HG02981 (cell line): ENCODE measurements around the gene KLF1.
A peak's percentile ranks its signal among the peaks of the same experiment; 100 is the strongest.
"Not testable (repeated sequence)": the region's sequence is repeated elsewhere in the genome, so short reads cannot be mapped to it uniquely, and the experiment has no call there.

Source experiments
- ATAC-seq: cut with Tn5 transposase; IDR thresholded peaks from one replicate; pipeline ENCODE4 v1.9.1; 2021; ENCODE audit warnings: mild to moderate bottlenecking, moderate library complexity; ENCODE audit not compliant: unreplicated experiment

Gene KLF1

DNA sequence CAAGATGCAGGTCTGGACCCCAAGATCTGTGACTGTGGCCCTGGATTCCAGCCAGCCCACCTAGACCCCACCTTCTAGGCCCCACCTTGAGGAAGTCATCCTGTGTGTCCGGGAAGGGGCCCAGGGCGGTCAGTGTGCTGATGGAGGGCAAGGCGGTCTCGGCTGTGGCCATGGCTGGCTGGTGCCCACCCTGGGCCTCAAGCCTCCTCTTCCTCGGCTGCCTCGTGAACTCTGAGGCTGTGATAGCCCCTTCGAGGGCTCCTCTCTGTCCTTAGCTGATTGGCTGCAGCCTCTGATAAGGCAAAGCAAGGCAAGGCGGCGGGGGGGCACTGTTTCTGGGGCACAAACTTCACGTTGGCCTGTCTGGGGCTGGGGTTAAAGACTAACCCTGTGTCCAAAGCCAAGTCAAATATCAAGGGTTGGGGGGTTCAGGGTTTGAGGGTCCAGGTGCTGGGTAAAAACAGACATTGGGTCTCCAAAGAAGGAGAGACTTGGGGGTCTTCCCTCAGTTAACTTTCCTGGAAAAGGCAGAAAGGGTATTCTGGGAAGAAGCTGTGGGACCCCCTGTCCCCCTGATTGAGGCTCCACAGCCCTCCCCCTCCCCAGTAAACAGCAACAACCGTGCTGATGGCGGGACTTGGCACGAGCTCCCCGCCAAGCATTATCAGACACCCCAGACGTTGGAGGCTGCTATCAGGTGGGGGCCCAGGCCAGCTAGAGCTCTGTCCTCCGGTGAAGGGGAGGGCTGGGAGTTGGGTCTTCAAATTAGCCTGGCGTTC, at the start of gene KLF1:
KLF1 (minus strand) TSS at position 233 of the 779 bp plus-strand sequence; CDS start at position 172, 61 bp downstream.
- no peak for ATAC-seq

DNA sequence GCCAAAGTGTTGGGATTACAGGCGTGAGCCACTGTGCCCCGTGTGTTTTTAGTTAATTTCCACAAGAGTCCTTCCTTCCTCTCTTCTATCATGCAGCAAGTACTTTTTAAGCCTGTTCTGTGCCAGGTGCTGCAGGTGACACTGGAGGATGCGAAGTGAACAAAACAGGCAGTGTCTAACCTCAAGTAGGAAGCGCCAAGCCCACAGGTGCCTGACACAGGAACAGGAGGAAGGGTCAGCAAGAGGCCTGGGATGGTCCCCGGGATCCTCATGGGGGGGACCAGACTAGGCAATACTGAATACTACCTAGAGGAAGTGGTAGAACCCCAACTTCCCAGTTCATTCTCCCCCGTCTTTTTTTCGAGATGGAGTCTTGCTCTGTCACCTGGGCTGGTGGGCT, 49.6 kb upstream of the KLF1 start:
- no peak for ATAC-seq

DNA sequence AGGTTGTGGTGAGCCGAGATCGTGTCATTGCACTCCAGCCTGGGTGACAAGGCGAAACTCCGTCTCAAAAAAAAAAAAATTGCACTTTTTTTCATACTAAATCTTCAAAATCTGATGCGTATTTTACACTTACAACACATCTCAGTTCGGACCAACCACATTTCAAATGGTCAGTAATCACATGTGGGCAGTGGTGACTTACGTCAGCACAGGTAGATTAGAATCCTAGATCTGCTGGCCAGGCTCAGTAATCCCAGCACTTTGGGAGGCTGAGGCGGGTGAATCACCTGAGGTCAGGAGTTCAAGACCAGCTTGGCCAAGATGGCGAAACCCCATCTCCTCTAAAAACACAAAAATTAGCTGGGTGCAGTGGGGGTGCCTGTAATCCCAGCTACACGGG, 48.1 kb upstream of the KLF1 start:
- ATAC-seq = no peak

DNA sequence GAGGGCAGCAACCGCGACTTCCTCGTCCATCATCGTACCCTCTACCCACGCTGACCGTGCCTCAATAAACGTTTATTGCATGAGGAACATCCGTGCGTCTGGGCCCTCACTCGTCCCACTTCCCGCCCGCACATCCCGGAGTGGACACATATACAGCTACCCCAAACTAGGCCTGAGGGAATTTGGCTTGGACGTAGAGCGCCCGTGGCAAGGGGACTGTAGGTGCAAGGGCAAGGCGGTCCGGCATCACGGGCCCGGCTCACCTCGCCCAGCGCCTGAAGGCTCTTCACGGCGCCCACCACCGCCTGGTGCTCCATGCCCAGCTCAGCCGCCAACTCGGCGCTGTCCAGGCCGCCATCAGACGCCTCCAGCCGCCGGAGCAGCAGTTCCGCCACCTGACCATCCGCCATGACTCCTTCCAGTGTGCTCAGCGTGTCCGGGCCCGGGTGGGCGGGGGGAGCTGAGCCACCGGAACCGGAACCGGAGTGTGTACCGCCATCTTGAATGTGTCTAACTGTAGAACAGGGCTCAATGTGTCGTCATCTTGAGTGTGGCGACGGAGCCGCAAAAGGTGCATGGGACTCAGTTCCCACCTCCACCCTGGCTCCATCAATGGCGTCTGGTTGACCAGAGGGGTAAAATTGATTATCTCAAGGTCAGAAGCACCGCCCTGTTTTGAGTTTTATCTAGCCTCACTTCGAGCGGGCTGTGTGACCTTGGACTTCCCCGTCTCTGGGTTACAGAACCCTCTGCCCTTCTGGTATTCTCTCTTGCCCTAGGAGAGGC, 46.5 kb upstream of the KLF1 start, which contains the start of gene FARSA:
FARSA (minus strand) TSS at position 425 of the 786 bp plus-strand sequence; CDS start at position 410, 15 bp downstream.
- peak; percentile 31 for ATAC-seq

DNA sequence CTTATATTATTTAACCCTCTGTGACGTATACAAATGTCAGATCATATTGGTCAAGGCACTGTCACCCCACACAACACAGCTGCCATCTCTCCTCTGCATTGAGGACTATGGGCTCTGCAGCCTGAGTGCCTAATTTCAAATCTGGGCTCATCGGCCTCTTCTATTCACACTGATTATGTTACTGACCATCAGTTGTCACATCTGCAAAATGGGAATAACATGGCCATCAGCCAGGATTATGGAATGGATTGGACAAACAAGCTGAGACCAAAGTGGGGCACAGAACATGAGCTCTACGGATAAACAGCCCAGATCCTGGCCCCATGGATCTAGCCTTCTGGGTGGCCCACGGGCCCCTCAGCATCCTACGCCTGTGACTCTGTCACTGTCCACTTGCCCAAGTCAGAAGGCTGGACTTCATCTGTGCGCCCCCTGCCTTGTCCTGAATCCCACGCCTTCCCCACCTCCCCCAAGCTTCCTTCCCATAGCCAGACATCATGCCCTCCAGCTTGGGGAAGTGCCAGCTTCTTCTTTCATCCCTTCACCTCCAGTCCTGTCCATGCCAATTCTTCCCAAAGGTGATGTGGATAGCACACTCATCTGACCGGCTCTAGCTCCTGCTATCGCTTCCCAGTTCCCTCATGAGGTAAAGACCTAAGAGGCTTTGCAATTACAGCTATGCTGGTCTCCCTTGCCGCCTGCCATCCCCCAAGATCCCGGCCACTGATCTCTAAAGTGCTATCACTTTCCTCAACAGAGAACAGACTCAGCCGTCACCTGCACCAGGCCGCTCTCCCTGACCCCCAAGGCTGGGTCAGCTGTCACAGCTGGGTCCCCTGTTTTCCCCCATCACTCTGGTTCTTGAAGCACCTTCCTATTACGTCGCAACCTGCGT, 45.6 kb upstream of the KLF1 start:
- no peak for ATAC-seq

DNA sequence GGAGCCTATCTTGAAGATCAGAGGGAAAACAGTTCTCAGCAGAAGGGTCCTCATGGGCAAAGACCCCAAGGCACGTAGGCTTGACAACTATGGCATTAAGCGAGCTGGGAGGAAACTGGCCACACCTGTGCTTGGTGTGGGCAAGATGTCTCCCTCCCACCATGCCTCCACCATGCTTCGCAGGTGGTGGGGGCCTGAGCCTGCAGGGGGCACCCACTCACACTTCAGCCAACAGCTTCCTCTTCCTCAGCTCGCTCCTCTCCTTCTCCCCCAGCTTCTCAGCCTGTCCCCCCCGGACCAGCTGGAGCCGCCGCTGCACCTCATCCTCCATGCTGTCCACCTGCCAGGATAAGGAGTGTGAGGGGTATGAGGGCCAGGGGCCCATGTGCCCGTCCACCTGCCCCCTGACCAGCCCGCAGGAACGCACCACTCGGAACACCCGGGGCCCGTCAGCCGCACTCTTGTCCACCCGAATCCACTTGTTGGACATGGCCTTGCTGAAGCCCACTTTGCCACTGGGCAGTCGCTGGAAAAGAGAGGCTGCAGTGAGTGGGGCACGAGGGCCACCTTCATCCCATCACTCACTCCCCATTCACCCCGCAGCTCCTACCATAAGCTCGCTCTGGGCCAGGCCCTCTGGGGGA, 43.1 kb upstream of the KLF1 start:
- ATAC-seq = no peak

DNA sequence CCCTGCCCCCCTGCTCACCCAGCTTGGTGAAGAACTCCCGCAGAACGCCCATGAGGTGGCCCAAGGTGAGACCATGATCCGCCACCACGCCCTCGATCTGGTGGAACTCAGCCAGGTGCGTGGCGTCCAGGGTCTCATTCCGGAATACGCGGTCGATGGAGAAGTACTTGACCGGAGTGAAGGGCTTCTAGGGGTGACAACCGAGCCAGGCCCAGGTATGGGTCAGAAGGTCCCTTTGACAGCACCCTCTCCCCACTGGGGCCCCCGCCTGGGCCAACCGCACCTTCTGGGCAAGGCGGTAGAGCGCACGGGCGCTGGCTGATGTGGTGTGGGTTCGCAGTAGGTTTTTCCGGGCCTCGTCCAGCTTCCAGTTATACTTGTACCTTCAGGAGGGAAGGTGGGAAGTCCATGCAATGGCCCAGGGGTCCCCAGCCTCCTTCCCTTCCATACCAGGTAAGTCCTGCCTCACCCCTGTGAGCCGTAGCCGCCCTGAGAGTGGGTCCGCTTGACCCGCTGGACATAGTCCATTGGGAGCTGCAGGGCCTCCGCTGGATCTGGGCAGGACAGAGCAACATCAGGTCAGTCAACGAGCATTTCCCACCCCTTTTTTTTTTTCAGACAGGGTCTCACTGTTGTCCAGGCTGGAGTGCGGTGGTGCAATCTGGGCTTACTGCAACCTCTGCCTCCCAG, 37.8 kb upstream of the KLF1 start:
- ATAC-seq = no peak

DNA sequence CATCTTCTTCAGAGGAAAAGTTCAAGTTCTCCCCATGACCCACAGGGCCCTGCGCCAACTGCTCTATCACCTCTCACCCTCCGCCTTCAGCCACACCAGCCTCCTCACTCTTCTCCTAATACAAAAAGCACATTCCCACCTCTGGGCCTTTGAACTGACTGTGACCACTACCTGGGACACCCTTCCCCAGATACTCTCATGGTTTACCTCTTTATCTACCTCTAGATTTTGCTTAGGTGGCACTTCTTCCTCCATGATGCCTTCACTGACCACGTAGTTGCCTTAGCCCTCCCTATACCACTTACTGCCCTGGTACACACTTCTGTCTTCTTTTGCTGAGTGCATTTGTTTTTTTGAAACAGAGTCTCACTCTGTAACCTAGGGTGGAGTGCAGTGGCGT, 36.0 kb upstream of the KLF1 start:
- ATAC-seq = no peak

DNA sequence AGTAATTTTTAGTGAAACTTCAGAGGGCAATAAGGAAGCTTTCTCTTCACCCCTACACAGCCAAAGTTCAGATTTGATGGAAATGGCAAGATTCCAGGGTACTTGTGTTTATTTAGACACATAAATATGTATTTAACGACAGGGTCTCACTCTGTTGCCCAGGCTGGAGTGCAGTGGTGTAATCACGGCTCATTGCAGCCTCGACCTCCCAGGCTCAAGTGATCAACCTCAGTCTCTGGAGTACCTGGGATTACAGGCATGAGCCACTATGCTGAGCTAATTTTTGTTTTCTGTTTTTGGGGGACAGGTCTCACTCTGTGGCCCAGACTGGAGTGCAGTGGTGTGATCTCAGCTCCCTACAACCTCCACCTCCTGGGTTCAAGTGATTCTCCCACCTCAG, 34.0 kb upstream of the KLF1 start:
- ATAC-seq = no peak

DNA sequence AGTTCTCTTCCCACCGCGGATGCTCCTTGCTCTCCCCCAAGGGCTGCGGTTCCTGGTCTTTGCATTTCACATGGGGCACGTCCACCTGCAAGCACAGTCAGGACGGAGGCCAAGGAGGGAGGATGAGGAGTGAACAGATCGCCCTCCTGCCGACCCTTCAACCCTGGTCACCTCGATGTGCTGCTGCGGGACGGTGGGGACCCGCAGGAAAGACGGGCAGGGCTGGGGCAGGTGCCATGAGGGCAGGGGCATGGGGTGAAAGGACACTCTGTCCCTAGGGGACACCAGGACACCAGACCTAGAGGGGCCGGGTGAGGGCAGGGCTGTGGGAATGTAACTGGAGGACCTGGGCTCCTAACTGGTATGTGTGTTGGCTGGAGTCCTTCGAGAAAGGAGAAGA, 31.3 kb upstream of the KLF1 start:
- no peak for ATAC-seq

DNA sequence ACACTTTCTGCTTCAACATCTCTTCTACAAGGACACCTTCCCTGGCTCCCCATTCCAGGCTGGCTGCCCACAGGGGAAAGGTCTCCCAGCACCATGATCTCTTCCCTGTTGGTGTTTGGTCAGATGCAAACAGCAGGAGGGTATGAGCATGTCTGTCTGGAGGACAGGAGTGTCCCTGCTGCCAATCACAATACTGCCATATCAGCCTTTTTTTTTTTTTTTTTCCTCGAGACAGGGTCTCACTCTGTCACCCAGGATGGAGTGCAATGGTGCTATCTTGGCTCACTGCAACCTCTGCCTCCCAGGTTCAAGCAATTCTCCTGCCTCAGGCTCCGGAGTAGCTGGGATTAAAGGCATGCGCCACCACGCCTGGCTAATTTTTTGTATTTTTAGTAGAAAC, 28.9 kb upstream of the KLF1 start:
- ATAC-seq = not testable (repeated sequence)

DNA sequence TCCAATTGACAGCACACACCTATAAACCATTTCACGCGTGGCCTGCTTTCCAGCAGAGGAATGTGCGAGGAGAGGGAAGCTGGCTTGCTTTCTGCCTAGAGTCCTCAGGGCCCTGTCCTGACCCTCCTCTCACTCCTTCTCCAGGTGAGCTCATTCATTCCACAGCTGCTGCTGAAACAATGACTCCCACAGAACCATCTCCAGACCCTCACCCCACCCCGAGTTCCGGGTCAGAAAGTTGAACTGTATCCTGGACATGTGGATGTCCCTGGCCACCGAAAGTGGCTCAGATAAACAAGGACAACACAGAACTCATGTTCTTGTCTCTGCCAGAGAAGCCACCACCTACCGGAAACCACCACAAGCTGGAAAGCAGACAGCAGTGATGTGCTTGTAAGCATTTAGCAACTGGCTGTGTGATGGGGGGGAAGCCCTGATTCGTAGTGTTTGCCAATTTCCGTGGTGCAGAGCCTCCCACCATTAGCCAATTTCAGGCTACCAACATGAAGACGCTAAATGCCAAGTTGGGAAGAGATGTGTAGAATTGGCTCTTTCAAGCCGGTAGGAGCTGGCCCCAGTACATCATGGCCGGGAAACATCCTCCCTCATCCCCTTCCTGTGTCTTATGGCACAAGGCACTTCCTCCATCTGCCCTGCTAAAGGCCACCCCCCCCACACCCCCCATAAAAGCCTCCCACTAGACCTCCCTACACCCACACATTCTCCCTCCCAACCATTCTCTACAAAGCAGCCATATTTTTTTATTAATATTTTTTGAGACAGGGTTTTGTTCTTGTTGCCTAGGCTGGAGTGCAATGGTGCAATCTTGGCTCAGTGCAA, 27.1 kb upstream of the KLF1 start:
- no peak for ATAC-seq

DNA sequence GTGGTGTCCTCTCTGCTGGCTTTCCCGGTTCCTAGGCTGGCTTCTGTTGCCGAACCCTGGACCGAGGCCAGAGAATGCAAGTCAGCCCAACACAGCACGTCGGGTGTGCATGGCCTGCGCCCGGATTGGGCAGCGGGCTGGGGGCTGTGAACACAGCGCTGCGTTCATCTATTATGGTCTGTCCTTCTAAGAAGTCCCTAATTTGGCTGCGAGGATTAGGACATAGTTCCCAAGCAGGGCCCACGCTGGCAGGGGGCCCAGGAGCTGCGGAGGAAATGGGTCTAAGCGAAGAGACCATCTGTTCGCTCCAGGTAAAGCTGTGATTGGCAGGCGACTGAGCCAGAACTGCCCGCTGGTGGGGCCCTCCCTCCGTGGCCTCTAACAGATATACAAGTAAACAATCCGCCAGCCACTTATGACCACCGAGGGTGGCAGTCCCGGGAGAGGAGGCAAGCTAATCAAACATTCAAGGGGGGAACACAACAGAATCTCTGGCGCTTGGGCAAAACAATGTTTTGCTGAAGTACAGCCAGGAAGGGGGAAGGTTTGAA, 26.1 kb upstream of the KLF1 start:
- no peak for ATAC-seq

DNA sequence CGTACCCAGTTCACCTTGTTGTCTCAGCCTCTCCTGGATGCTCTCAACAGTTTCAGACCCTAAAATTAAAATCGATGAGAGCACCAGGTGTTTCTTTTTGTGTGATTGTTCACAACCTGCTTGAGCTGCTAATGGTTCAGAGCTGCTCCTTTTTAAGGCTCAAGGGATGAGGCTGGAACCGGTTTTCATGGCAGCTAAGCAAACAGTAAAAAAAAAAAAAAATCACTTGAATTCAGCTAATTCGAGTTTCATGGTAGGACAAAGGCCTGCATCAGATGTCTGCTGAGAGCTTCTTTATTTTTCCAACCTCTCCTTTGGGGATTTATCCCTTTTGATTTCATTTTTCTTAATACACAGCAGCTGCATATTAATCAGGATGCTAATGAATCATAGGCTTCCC, 25.6 kb upstream of the KLF1 start:
- ATAC-seq = no peak

DNA sequence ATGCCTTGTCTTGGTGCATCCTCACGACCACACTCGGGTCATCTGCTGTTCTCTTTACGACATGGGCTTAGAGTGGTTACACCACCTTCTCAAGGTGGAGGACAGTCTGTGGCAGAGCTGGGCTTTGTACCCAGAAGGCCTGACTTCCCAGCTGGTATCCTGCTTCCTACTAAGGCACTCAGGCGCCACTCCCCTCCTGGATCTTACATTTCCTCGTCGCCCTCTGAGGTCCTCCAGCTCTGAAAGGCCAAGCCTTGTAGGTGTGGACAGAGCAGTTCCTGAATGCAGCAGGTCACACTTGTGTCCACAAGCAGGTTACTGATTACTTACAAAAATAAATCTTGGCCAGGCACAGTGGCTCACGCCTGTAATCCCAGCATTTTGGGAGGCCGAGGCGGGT, 20.2 kb upstream of the KLF1 start:
- ATAC-seq = no peak

DNA sequence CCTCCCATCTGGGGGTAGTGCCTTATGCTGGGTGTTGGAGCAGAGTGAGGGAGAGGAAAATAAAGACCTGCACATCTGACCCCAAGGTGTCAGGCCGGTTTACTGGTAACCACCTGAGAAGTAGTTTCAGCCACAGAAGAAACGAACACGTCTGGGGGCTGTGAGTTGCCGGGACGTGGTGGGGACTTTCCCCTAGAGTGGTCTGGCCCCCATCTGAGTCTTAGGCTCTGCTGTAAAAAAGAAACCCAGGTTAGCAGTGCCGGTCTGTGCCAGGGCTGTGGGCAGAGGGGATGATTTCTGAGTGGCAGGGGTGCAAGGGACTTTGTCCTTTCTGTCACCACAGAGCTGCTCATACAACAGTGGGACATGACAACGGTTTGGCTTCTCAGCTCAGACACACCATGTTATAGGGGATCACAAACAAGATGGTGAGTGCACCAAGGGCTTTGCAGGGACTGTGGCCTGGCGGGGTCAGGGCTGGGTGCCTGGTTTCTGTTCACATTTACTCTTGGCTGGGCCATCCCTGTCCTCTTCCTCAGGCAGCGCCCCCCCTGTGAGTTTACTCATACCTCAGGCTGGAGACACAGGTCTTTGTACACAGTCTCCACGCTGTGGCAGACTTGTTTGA, 13.0 kb upstream of the KLF1 start:
- peak; percentile 82 for ATAC-seq

DNA sequence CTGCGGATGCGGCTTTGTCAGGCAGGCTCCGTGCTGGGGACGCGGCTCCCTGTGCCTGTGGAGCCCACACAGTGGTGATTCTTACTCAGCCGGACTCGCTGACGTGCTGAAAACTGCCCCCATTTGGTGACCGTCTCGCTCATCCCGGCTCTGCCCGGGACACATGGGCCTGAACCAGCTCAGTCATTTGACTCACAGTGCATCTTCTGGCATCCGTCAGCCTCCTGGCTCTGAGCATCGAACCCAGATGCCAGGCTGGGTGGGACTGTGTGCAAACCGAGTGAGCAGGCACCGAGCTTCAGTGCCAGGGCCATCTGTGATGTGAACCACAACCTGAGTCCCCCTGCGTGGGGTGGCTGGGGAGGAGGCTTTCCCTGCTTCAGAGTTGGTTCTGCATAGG, 9.5 kb upstream of the KLF1 start:
- ATAC-seq = no peak

DNA sequence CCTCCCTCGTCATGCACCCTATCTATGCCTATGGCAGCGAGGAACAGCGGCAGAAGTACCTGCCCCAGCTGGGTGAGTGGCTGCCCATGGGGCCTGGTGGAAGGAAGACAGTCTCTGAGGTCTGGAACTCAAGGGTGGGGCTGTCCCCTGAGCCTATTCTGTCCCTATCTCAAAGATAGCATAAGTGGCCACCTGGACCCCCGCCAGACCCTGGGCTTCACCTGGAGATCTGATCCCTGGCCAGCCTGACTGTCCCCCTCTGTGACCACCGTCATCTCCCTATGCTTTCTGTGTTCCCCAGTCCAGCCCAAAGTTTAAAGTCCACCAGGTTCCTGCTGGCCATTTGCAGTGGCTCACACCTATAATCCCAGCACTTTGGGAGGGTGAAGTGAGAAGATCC, 6.6 kb upstream of the KLF1 start:
- ATAC-seq = no peak
